Testis (tissue), 2 donors: ENCODE data around the gene ZFPM1.

Experiments
- CTCF ChIP-seq, 3 experiments: fragments of 450-650 bp in 2 of 3; fragments of 200-600 bp in 1 of 3; sonication (generic) in 1 of 3; IDR thresholded peaks; one replicate each; pipeline ENCODE4 v1.5.1; 2016 to 2019; ENCODE audit warnings: antibody characterized with exemption in 3 of 3, mild to moderate bottlenecking in 2 of 3, moderate library complexity in 1 of 3
- POLR2A ChIP-seq: fragments of 450-650 bp; IDR thresholded peaks from one replicate; pipeline ENCODE4 v1.6.1; 2017; ENCODE audit warnings: antibody characterized with exemption, mild to moderate bottlenecking, moderate library complexity

DNA sequence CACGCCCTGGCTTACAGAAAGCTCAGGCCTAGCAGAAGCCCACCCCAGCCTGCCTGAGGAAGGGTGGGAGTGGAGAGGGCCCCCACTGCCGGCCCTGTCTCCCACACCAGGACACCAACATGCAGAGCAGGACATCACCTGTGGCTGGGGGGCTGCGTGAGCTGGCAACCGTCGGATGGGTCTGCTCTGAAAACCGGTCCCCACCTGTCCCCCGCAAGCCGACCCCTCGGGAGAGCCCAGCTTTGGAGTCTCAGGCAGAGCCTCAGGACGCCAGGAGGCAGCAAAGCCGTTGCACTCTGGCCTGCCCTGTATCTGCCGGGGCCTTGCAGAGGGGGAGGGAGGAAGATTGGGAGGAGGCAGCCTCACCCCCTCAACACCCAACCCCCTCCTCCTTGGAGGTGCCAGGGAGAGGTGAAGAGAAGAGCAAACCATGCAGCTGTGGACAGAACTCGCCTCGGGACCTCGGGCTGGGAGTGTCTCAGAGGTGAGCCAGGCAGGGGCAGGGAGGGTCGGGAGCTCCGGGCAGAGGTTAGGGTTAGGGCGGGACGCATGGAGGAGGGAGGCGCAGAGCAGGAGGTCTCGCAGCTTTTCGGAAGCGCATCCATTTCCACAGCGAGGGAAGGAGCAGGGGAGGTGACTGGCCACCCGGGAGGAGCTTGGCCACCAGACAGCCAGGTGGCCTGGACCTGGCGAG, 86.7 kb downstream of the ZFPM1 start:
- TF ChIP-seq POLR2A = no peak
- no peak for TF ChIP-seq CTCF (IDR thresholded peaks at IDR 0.05)
